ENCODE measurements around the gene NOS1.
"Not testable (repeated sequence)": the region's sequence is repeated elsewhere in the genome, so short reads cannot be mapped to it uniquely, and the experiment has no call there.

Gene NOS1

DNA sequence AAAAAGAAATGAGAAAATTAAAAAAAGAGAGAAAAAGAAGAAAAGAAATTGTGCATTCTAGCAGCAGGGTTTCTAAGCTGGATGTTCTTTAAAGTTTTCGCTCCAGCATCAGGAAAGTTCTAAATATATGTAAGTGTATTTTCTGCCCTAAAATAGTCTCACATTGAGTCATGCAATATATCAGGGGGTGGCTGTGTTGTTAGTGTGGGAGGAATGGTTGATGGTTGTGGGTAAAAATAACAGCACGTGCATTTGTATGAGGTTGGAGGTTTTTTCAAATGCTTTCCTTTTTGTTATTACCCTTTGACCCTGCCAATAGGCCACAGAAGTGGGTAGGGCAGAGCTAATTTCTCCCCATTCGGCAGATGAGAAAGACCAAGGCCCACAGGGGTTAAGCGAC lies 106.0 kb downstream of the NOS1 start:
- DNase-seq: no peak

- DNase-seq: no peak
These were observed 117.9 kb downstream of the NOS1 start for GRCh38 chr12:117243488-117243887.

DNA sequence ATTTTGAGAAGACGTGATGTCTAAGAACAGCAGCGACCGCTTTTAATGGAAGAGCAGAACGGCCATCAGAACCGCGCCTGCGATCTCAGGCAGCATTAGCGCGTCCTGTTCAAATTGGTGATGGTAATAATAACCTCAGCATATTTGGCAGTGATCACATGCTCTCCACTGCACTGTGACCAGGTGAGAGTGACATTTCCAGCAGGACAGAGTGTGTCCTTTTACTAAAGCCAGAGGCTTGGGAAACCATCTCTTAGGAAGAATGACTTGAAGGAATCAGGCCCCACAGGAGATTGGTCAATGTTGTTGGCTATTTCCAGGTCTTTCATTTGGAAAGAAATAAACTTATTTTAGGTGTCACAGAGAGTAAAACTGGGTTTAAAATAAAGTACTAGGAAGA lies 119.7 kb downstream of the NOS1 start:
- no peak for DNase-seq

DNA sequence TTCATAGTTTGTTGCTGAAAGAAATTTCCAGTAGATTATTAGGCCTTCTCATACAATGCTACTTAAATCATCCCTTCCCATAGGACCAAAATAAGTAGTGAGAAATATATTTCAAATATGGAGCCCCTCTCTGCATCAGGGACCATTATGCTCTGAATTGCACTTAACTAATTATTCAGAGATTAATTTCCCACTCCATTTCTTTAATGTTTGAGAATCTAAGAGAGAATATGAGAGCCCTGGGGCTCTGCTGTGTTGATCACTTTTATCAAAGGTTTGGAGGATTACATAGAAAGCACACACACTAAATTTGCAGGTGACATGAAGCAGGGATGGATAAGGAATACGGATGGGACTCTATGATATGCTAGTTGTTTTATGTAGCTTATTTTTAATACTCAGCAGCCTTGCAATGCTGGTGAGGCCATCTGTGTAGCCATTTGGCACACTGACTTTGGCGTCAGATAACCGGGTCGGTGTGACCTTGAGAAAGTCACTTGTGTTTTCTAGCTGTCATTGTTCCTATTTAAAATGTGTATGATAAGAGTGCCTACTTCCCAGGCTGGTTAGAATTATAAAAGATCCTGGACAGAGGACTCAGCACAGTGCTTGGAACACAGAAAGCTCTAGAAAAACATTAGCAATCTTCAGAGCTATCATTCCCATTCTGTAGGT lies 121.2 kb downstream of the NOS1 start:
- no peak for DNase-seq

DNA sequence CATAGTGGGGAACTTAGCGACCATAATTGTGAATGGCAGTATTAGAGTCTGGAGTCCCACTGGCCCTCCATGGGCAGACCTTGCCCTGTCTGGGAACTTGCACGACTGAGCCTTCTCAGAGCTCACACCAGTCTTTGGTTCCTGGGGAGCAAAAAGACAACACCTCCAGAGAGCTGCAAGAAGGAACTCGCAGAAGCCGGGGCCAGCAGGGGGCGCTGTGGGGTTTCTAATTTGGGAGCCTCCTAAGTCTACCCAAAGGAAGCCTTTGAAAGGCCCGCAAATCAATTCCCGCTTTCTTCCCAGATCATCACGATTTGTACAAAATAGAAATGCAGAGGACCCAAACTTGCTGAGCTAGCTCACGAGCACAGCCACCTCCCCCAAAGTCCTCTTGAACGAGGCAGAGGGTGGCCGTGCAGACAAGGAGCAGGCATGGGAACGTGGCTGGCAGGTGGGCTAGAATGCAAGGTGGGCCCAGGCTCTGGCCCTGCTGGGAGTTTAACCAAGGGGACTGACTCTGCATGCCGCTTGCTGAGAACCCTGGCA lies 124.9 kb downstream of the NOS1 start:
- DNase-seq: peak; percentile 34

DNA sequence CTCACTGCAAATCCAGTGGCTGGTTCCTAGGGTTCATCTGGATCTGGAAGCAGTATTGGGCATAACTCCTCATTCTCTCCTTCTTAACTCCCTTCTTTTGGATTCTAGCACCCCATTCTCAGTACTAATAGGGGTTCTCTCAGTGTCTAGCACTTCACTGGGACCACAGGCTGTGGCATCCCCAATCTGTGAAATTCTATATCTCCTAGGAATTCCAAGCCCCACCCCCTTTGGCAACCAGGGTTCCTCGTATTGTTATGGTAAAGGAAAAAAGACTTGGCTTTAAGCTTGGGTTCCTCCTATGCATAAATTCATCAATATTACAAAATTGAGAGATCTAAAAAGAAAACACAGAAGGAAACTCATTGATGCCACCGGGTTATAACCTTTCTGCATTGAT lies 126.2 kb downstream of the NOS1 start:
- no peak for DNase-seq

DNA sequence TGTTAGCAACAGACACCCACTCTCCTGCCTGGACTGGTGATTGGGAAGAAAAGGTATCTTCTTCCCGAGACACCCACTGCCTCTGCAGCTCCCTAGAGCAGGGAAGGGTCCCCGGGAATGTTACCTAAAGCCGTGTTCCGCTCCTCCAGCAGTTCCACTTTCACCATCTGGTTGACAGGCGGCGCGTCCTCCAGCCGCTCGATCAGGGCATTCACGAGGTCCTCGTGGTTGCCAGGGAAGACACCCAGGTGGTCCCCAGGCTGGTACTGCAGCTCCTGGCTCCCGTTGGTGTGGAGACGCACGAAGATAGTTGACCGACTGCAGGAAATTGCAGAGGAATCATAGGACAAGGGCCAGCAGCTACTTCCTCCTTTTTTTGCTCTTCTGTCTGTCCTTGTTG lies 127.0 kb downstream of the NOS1 start:
- DNase-seq: no peak

- DNase-seq: no peak
These were observed 129.7 kb downstream of the NOS1 start for GRCh38 chr12:117231750-117232149.

- DNase-seq: no peak
These were observed 133.2 kb downstream of the NOS1 start for GRCh38 chr12:117228239-117228638.

DNA sequence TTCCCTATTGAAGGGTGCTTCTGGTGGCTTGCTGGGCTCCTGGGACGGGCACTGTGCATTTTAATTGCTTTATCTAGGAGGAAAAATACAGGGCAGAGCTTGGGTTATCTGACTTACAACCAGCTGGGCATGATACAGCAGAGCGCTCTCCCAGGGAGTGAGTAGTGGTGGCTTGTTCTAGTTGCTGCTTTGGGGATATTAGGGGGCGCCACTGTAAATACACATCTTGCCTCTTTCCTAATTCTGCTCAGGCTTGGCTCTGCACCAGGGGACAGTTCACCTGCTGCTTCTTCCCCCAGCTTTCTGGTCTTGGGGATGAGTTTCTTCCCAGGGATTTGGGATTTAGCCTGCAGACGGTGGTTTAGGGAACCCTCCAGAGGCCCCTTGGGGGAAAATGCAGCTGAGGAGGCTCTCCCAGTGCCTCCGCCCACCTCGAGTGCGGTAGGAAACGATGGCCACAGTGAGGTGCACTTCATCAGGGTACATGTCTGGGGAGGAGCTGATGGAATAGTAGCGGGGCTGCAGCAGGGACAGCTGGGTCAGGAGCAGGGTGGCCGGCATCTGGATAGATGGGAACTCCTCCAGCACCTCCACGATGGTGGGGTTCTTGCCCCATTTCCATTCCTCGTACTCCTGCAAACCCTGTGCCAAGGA lies 134.3 kb downstream of the NOS1 start:
- DNase-seq: no peak

DNA sequence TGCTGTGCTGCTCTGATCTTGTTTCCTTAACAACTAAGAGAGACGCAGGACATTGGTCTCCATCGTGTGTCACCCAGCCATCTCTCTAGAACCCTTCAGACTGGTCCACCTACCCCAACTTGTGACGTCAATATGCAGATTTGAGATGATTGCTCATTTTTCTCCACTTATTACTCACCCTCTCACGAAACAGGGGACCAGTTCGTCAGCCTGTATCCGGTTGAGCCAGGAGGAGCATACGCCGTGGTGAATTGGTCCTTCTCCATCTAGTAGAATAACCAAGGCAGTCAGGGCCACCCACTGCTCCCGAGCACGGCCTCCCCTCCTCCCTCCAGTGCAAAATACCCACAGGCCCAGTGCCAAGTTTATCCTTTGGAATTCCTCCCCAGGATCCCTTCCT lies 134.9 kb downstream of the NOS1 start:
- no peak for DNase-seq

GRCh38 chr12:117225179-117225578 lies 136.2 kb downstream of the NOS1 start:
- no peak for DNase-seq

DNA sequence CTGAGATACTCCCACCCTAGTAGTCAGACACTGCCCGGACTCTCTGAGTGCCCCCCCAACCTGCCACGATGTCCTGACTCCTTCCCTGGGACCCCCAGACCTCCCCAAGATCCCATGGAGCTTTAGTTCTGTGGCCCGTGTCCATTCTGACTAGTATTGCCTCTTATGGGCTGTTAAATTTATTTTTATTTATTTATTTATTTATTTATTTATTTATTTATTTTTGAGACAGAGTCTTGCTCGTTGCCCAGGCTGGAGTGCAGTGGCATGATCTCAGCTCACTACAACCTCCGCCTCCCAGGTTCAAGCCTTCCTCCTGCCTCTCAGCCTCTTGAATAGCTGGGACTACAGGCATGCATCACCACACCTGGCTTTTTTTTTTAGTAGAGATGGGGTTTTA lies 140.5 kb downstream of the NOS1 start:
- not testable (repeated sequence) for DNase-seq

DNA sequence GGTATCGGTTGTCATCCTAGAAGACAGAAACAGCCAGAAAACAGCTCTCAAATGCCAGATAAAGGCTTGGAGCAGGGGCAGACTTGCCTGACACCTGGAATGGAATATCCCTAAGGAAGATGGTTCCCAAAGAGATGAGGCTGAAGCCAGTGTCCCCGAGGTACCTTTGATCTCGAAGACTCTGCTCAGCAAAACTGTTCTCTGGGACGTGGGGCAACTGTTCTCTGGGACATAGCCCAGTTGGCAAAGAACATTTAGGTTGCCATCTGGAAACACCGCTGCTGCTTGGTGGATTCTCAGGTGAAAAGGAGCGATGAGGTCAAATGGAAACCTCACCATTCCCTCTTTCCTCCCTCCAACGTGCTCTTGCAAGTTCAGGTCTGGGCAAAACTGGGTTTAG lies 143.3 kb downstream of the NOS1 start:
- no peak for DNase-seq

DNA sequence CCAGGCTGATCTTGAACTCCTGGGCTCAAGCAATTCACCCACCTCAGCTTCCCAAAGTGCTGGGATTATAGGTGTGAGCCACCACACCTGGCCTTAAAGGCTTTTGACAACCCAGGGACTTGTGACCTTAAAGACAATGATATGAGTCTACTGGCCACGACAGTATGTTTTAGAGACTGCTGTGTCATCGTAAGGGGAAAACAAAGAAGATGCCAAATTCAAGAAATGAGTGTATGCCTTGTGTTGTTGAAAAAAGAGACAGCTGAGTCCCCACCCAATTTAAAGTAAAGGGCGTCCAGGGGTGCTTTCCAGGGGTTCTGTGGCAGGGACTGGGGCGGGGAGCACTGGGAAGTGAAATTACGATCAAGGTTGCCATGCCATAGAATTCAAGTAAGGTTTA lies 144.7 kb downstream of the NOS1 start:
- DNase-seq: no peak

DNA sequence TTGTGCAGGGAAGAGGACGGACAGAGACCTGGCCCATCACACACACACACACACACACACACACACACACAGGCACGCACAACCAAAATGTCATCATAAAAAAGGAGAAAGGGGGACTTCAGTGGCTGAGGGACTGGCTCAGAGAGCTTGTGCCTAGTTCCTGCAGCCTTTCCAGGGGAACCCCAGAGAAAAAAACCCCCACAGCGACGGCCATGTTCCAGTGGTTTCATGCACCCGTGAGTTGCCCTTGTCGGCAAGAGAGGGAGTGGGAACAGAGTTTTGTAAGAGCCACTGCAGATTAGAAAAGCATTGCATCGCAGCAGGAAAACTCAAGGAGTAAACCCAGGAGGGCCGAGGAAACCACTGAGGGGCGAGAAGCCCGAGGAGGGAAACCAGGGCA lies 146.6 kb downstream of the NOS1 start:
- DNase-seq: no peak

- no peak for DNase-seq
These were observed 148.1 kb downstream of the NOS1 start for GRCh38 chr12:117213295-117213808.

DNA sequence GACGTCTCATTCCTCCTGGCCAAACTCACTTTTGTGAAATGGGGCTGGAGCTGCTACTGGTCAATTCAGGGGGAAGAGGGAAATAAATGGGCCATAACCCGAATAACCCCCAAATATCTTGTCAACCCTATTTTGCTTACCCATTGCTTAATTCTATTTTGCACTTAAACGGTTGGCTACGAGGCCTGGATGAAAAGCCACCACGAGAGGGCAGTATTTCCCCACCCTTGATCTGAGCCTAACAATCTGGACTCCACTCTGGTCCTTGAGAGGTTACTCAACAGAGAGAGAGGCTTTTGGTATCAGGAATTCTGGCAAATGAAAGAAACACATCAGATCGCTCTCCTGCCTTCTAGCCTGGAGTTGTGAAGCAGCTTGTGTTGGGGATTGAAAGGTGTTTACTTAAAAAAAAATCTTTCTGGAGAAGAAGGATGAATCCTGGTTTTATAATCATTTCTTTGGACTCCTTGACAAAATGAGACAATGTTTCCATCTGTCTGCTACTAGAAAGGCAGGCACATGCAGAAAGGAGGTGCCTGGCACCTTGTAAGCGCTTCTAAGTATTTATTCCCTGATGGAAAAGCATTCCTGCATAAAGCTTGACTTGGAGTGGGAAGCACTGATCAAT lies 148.7 kb downstream of the NOS1 start:
- DNase-seq: peak; percentile 40

DNA sequence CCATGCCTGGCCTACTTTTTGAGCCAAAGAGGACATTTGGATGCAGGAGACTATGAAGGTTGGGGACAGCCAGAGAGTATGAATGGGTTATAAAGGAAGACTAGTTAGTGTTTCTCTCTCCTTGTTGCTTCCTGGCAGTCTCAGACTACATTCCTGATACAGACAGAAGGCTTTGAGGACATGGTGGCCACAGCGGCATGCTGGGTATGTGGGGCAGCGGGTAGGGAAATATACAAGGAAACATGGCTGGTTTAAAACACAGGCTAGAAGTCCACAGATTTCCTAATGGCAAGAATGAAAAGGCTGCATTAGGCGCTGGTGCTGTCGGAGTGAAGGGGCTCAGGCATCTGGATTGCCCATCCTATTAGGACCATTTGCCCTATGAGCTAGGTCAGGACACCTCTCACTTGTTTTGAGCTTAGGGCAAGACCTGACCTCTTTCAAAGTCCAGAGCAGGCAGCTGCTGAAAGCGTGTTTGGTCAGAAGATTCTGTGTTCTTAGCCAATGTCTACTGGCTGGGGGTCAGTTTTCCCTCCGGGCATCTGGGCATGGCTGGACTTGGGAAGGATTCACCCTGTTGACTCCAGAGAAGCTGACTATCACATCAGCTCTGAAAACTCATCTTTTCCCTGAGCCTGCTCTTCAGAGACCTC lies 151.0 kb downstream of the NOS1 start:
- DNase-seq: no peak

GRCh38 chr12:117209626-117210025 lies 151.8 kb downstream of the NOS1 start:
- no peak for DNase-seq

DNA sequence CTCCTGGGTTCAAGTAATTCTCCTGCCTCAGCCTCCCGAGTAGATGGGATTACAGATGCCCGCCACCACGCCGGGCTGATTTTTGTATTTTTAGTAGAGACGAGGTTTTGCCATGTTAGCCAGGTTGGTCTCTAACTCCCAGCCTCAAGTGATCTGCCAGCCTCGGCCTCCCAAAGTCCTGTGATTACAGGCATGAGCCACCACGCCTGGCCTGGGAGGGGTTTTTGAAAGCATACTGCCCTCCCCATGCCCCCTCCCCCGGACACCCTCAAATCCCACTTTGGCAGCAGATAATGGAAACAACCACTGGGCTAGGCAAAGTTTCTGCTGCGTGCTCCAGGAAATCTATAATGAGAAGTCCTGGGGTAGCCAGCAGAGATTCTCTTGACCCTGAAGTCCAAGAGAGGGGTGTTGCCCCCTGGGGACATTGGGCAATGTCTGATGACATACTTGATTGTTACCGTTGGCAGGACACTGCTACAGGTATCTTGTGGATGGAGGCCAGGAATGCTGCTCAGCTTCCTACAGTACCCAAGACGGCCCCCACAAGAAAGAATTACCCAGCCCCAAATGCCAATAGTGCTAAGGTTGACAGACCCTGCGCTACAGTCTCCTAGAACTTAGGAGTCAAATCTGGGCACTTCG lies 152.5 kb downstream of the NOS1 start:
- no peak for DNase-seq

- no peak for DNase-seq
These were observed 153.2 kb downstream of the NOS1 start for GRCh38 chr12:117208206-117208605.

DNA sequence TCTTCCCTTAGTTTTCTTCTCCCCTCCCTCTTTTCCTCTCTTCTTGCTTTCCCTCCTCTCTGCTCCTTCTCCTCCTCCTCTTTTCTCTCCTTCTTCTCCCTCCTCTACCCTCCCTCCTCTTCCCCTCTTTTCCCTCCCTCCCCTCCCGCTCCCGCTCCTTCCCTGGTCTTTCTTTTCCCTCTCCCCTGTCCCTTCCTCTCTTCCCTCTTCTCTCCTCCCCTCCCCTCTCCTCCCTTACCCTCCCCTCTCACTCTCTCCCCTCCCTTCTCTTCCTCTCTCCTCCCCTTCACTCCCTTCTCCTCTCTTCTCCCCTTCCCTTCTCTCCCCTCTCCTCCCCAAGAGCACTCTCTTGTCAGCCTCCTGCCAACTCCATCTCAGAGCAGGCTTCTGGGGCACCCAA lies 153.8 kb downstream of the NOS1 start:
- no peak for DNase-seq
